ENCODE data around the gene ZNF768. TPM values are rescaled to one million over a fixed set of nuclear protein-coding genes. Genes with fewer than 3 reads are reported as not detected.
A peak's percentile ranks its signal among the peaks of the same experiment; 100 is the strongest.

The ZNF768 gene
- total RNA-seq, 1 donor from 2014 or later, result 31.4 TPM

GRCh38 chr16:30559690-30560089, 33.3 kb upstream of the ZNF768 start:
- H3K4me3 Mint-ChIP-seq (ENCODE audit: unreplicated experiment), result no peak overlapping the region
- H3K9me3 Mint-ChIP-seq (ENCODE audit: unreplicated experiment), result no peaks in the 10 kb centered on the region
- peaks cover 18% of the 10 kb centered on the region for H3K4me1 Mint-ChIP-seq (ENCODE audit: unreplicated experiment)
- H3K27ac Mint-ChIP-seq (ENCODE audit: unreplicated experiment), result peak overlapping the region; percentile 0
- DNase-seq (ENCODE audit: low spot score), result no peak
- peaks cover 5% of the 10 kb centered on the region for H3K36me3 Mint-ChIP-seq (ENCODE audit: low read depth, unreplicated experiment)
- H3K27me3 Mint-ChIP-seq (ENCODE audit: unreplicated experiment), result peaks cover 5% of the 10 kb centered on the region
- TF ChIP-seq CTCF (IDR thresholded peaks at IDR 0.05; ENCODE audit: unreplicated experiment), result no peak

DNA sequence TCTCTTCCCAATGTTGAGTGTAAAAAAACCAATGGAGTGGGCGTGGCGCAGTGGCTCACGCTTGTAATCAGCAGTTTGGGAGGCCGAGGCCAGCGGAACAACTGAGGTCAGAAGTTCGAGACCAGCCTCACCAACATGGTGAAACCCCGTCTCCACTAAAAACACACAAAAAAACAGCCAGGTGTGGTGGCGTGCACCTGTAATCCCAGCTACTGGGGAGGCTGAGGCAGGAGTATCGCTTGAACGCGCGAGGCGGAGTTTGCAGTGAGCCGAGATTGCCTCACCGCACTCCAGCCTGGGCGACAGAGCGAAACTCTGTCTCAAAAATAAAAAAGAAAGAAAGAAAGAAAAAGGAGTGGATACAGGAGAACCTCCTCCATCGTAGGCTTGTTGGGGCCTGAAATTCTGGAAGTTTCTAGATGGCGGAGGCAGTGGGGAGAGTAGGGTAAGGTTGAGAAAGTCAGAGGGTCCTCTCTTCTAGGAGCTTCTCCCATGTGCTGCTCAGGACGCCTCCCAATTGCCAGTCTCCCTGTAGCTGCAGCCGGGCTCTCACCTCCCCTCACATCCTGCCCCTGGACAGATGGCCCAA, 32.5 kb upstream of the ZNF768 start:
- peaks cover 23% of the 10 kb centered on the region for H3K4me1 Mint-ChIP-seq (ENCODE audit: unreplicated experiment)
- H3K27ac Mint-ChIP-seq (ENCODE audit: unreplicated experiment), result peak overlapping the region; percentile 92
- no peaks in the 10 kb centered on the region for H3K9me3 Mint-ChIP-seq (ENCODE audit: unreplicated experiment)
- DNase-seq (ENCODE audit: low spot score), result no peak
- peak overlapping the region; percentile 89 for H3K4me3 Mint-ChIP-seq (ENCODE audit: unreplicated experiment)
- peaks cover 9% of the 10 kb centered on the region for H3K36me3 Mint-ChIP-seq (ENCODE audit: low read depth, unreplicated experiment)
- peaks cover 10% of the 10 kb centered on the region for H3K27me3 Mint-ChIP-seq (ENCODE audit: unreplicated experiment)
- TF ChIP-seq CTCF (IDR thresholded peaks at IDR 0.05; ENCODE audit: unreplicated experiment), result no peak

DNA sequence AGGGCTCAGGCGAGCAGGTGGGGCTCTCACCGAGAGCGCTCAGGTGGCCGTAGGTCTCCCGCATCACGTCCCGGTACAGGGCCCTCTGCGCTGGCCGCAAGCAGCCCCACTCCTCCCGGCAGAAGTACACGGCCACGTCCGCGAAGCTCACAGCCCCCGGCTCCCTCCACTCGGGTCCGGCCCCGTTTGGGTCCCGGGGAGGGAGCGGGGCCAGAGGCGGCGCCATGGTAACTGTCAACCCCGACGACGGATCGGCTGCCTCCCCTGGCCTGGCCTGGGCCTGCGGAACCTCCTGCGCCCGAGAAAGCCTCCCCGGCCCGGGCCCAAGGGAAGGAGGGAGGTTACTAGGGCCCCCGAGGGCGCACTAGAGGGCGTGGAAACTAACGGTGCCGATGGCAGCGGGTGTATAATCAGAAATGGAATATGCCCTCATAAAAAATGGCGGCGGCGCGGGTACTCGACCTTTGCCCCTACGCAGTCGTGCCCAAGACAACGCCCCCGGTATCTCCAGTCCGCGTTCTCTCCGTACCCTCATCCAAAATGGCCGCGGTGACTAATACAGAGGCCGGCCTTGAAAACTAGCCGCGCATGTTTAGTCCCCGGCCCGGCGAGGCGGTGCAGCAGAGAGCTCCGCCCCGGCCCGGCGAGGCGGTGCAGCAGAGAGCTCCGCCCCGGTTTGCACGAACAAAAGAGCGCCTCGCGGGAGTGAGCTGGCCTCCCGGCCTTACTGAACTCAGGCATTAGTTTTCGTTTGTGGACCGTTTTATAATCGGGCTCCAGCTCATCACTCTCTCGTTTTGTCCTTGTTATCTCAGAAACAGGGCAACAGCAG, 31.8 kb upstream of the ZNF768 start, which contains the start of gene ZNF764:
Gene ZNF764 (minus strand): TSS at position 418 of the 832 bp plus-strand sequence. CDS start 192 bp downstream, at position 226.
- peaks cover 31% of the 10 kb centered on the region for H3K4me1 Mint-ChIP-seq (ENCODE audit: unreplicated experiment)
- TF ChIP-seq CTCF (IDR thresholded peaks at IDR 0.05; ENCODE audit: unreplicated experiment), result no peak
- peaks cover 15% of the 10 kb centered on the region for H3K36me3 Mint-ChIP-seq (ENCODE audit: low read depth, unreplicated experiment)
- H3K4me3 Mint-ChIP-seq (ENCODE audit: unreplicated experiment), result peak within 1 kb of the TSS; percentile 89
- peak within 1 kb of the TSS; percentile 92 for H3K27ac Mint-ChIP-seq (ENCODE audit: unreplicated experiment)
- peak; percentile 92 for DNase-seq (ENCODE audit: low spot score)
- peaks cover 10% of the 10 kb centered on the region for H3K27me3 Mint-ChIP-seq (ENCODE audit: unreplicated experiment)
- no peaks in the 10 kb centered on the region for H3K9me3 Mint-ChIP-seq (ENCODE audit: unreplicated experiment)

GRCh38 chr16:30557707-30557956, 31.3 kb upstream of the ZNF768 start:
- no peak for TF ChIP-seq CTCF (IDR thresholded peaks at IDR 0.05; ENCODE audit: unreplicated experiment)
- Mint-ChIP-seq H3K27ac (ENCODE audit: unreplicated experiment) (peak overlapping the region; percentile 86), H3K9me3 (ENCODE audit: unreplicated experiment) (no peaks in the 10 kb centered on the region), H3K36me3 (ENCODE audit: low read depth, unreplicated experiment) (peaks cover 15% of the 10 kb centered on the region), H3K4me3 (ENCODE audit: unreplicated experiment) (peak overlapping the region; percentile 88), H3K4me1 (ENCODE audit: unreplicated experiment) (peaks cover 32% of the 10 kb centered on the region), H3K27me3 (ENCODE audit: unreplicated experiment) (peaks cover 10% of the 10 kb centered on the region)
- peak; percentile 17 for DNase-seq (ENCODE audit: low spot score)

GRCh38 chr16:30556125-30556473, 29.7 kb upstream of the ZNF768 start:
- no peak for TF ChIP-seq CTCF (IDR thresholded peaks at IDR 0.05; ENCODE audit: unreplicated experiment)
- no peak for DNase-seq (ENCODE audit: low spot score)
- H3K36me3 Mint-ChIP-seq (ENCODE audit: low read depth, unreplicated experiment), result peaks cover 15% of the 10 kb centered on the region
- H3K9me3 Mint-ChIP-seq (ENCODE audit: unreplicated experiment), result no peaks in the 10 kb centered on the region
- no peak overlapping the region for H3K27ac Mint-ChIP-seq (ENCODE audit: unreplicated experiment)
- peaks cover 29% of the 10 kb centered on the region for H3K4me1 Mint-ChIP-seq (ENCODE audit: unreplicated experiment)
- peaks cover 8% of the 10 kb centered on the region for H3K27me3 Mint-ChIP-seq (ENCODE audit: unreplicated experiment)
- H3K4me3 Mint-ChIP-seq (ENCODE audit: unreplicated experiment), result peak overlapping the region; percentile 85
